Measurements from ENCODE around the gene STIP1.

- TF ChIP-seq, protein P1, sequence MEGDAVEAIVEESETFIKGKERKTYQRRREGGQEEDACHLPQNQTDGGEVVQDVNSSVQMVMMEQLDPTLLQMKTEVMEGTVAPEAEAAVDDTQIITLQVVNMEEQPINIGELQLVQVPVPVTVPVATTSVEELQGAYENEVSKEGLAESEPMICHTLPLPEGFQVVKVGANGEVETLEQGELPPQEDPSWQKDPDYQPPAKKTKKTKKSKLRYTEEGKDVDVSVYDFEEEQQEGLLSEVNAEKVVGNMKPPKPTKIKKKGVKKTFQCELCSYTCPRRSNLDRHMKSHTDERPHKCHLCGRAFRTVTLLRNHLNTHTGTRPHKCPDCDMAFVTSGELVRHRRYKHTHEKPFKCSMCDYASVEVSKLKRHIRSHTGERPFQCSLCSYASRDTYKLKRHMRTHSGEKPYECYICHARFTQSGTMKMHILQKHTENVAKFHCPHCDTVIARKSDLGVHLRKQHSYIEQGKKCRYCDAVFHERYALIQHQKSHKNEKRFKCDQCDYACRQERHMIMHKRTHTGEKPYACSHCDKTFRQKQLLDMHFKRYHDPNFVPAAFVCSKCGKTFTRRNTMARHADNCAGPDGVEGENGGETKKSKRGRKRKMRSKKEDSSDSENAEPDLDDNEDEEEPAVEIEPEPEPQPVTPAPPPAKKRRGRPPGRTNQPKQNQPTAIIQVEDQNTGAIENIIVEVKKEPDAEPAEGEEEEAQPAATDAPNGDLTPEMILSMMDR (IDR thresholded peaks at IDR 0.05; ENCODE audit: poor library complexity, severe bottlenecking), result peak; percentile 68
- no peak for TF ChIP-seq REST (IDR thresholded peaks at IDR 0.05; ENCODE audit: borderline replicate concordance)
- no peak for TF ChIP-seq EZH2 (IDR thresholded peaks at IDR 0.05; ENCODE audit: borderline replicate concordance, insufficient read depth, low read length, poor library complexity, severe bottlenecking)
- TF ChIP-seq POLR2AphosphoS5 (IDR thresholded peaks at IDR 0.05), result peak; percentile 68
- TF ChIP-seq MXI1 (conservative IDR thresholded peaks at IDR 0.05; ENCODE audit: poor library complexity, severe bottlenecking), result peak; percentile 67
- peak; percentile 13 for TF ChIP-seq EP300 (conservative IDR thresholded peaks at IDR 0.05; ENCODE audit: poor library complexity, severe bottlenecking)
- TF ChIP-seq TAF1 (IDR thresholded peaks at IDR 0.05; ENCODE audit: low read depth), result peak; percentile 54
Observed at GRCh38 chr11:64225608-64226506, 39.9 kb downstream of the STIP1 start, which contains the start of the genes NUDT22 and TRPT1.
